Endothelial cell of umbilical vein (primary cell): Measurements from ENCODE around the gene CLP1.

Source experiments
- EZH2 ChIP-seq: IDR thresholded peaks from 2 replicates; pipeline ENCODE4 v1.6.1; 2012; ENCODE audit warnings: borderline replicate concordance, low read depth, mild to moderate bottlenecking, moderate library complexity, low read length, inconsistent platforms; ENCODE audit not compliant: severe bottlenecking
- POLR2A ChIP-seq: IDR thresholded peaks from 2 replicates; pipeline ENCODE4 v1.6.1; 2012; ENCODE audit warnings: low read depth, mild to moderate bottlenecking, control low read depth, low read length

GRCh38 chr11:57651408-57651807 lies 6.2 kb upstream of the CLP1 start:
- TF ChIP-seq EZH2 (no peak), POLR2A (no peak)
